HG03280 (cell line): ENCODE results near the gene LRRN3.

Source experiments
- ATAC-seq: cut with Tn5 transposase; IDR thresholded peaks from one replicate; pipeline ENCODE4 v1.9.1; 2021; ENCODE audit warnings: mild to moderate bottlenecking, moderate library complexity; ENCODE audit not compliant: unreplicated experiment

Gene LRRN3

GRCh38 chr7:111162692-111163091 lies 71.8 kb downstream of the LRRN3 start:
- ATAC-seq, result no peak

GRCh38 chr7:111164442-111164841 lies 73.5 kb downstream of the LRRN3 start:
- no peak for ATAC-seq

GRCh38 chr7:111168182-111168581 lies 77.3 kb downstream of the LRRN3 start:
- ATAC-seq, result no peak

GRCh38 chr7:111172564-111173257 lies 81.8 kb downstream of the LRRN3 start:
- no peak for ATAC-seq

GRCh38 chr7:111173528-111173927 lies 82.6 kb downstream of the LRRN3 start:
- no peak for ATAC-seq

GRCh38 chr7:111173990-111174389 lies 83.1 kb downstream of the LRRN3 start:
- ATAC-seq, result no peak

- ATAC-seq, result no peak
Observed at GRCh38 chr7:111174510-111174909, 83.6 kb downstream of the LRRN3 start.
